HepG2 (cell line): ENCODE results near the gene ALPK3.

Experiments used
- EEA1 ChIP-seq: sonication (generic); formaldehyde crosslinking; IDR thresholded peaks from 2 replicates; pipeline ENCODE4 v1.5.1; 2020; ENCODE audit warnings: mild to moderate bottlenecking, missing genetic modification reagents, borderline replicate concordance
- KLF16 ChIP-seq, 2 experiments: sonication (generic) in 1 of 2; formaldehyde crosslinking in 1 of 2; IDR thresholded peaks; 2 replicates each; pipeline versions ENCODE4 v1.6.1 to v1.8.0; 2016 to 2023; ENCODE audit warnings: missing genetic modification reagents in 2 of 2, missing compliant biosample characterization in 1 of 2
- MAZ ChIP-seq, 2 experiments: sonication (generic) in 1 of 2; formaldehyde crosslinking in 1 of 2; IDR thresholded peaks; 2 replicates each; pipeline versions ENCODE4 v1.5.0 to v1.6.1; 2012 to 2020; ENCODE audit warnings: low read depth in 2 of 2, mild to moderate bottlenecking in 2 of 2, borderline replicate concordance in 1 of 2, improper control_type of control experiment in 1 of 2, low read length in 1 of 2, missing genetic modification reagents in 1 of 2, moderate library complexity in 1 of 2
- NONO ChIP-seq, 2 experiments: fragments of 450-650 bp in 1 of 2; sonication (generic) in 1 of 2; formaldehyde crosslinking in 1 of 2; IDR thresholded peaks in 1 of 2; conservative IDR thresholded peaks in 1 of 2; 2 replicates each; pipeline versions ENCODE4 v1.6.1 to v1.8.0; 2017 to 2022; ENCODE audit warnings: mild to moderate bottlenecking in 1 of 2, missing genetic modification reagents in 1 of 2, moderate library complexity in 1 of 2
- RAD21 ChIP-seq: fragments of 450-650 bp; formaldehyde crosslinking; IDR thresholded peaks from 2 replicates; pipeline ENCODE4 v1.5.0; 2020; ENCODE audit warnings: mild to moderate bottlenecking
- SP140L ChIP-seq: sonication (generic); formaldehyde crosslinking; IDR thresholded peaks from 2 replicates; pipeline ENCODE4 v1.4.0; 2020; ENCODE audit warnings: missing genetic modification reagents, borderline replicate concordance
- TBP ChIP-seq: sonication (generic); formaldehyde crosslinking; IDR thresholded peaks from 2 replicates; pipeline ENCODE4 v1.5.0; 2020; ENCODE audit warnings: missing genetic modification reagents
- ZFYVE20 ChIP-seq: sonication (generic); formaldehyde crosslinking; IDR thresholded peaks from 2 replicates; pipeline ENCODE4 v1.8.0; 2023; ENCODE audit warnings: low read depth, mild to moderate bottlenecking, moderate library complexity, missing genetic modification reagents, borderline replicate concordance
- ZSCAN29 ChIP-seq: sonication (generic); formaldehyde crosslinking; conservative IDR thresholded peaks from 2 replicates; pipeline ENCODE4 v1.4.0; 2020; ENCODE audit warnings: mild to moderate bottlenecking, missing genetic modification reagents
- TF ChIP-seq, protein P1 (sequence below): sonication (generic); formaldehyde crosslinking; IDR thresholded peaks from 2 replicates; pipeline ENCODE4 v1.9.0; 2021; ENCODE audit warnings: missing genetic modification reagents, borderline replicate concordance

GRCh38 chr15:84880822-84881519 lies 63.8 kb downstream of the ALPK3 start:
- no peak for TF ChIP-seq ZSCAN29 (CRISPR knock-in tag)
- no peak for TF ChIP-seq EEA1 (CRISPR knock-in tag)
- no peak for TF ChIP-seq MAZ (IDR thresholded peaks at IDR 0.05; ENCODE audit: borderline replicate concordance, low read depth, low read length)
- TF ChIP-seq MAZ (CRISPR knock-in tag; IDR thresholded peaks at IDR 0.05; ENCODE audit: low read depth) = no peak
- TF ChIP-seq TBP = no peak
- TF ChIP-seq SP140L (CRISPR knock-in tag) = no peak
- no peak for TF ChIP-seq NONO (IDR thresholded peaks at IDR 0.05)
- TF ChIP-seq NONO (CRISPR knock-in tag; conservative IDR thresholded peaks at IDR 0.05) = no peak
- TF ChIP-seq, protein P1, sequence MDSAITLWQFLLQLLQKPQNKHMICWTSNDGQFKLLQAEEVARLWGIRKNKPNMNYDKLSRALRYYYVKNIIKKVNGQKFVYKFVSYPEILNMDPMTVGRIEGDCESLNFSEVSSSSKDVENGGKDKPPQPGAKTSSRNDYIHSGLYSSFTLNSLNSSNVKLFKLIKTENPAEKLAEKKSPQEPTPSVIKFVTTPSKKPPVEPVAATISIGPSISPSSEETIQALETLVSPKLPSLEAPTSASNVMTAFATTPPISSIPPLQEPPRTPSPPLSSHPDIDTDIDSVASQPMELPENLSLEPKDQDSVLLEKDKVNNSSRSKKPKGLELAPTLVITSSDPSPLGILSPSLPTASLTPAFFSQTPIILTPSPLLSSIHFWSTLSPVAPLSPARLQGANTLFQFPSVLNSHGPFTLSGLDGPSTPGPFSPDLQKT (CRISPR knock-in tag) = no peak
- TF ChIP-seq ZFYVE20 = no peak
- TF ChIP-seq RAD21 (CRISPR knock-in tag) = no peak
- TF ChIP-seq KLF16 (CRISPR knock-in tag; IDR thresholded peaks at IDR 0.05) = no peak
